Panc1 (cell line): ENCODE results near the gene SPA17. TPM values are rescaled to one million over a fixed set of nuclear protein-coding genes. Genes with fewer than 3 reads are reported as not detected.

ENCODE experiments used
- ATAC-seq: fragments of 200-7000 bp; cut with Tn5 transposase; 2 replicates; pipeline ENCODE4 v1.9.1; 2020; ENCODE audit warnings: mild to moderate bottlenecking, moderate library complexity
- BruUV-seq: library from RNA; stranded (reverse); fragments of 400-500 nt; replicated peaks from 2 replicates; lab custom pipeline; 2021; lab: Mats Ljungman, UMichigan
- CTCF ChIA-PET: fragments of 300-600 bp; sonication (Branson Sonifier 250); formaldehyde crosslinking; loops from one replicate; lab custom pipeline; 2022; ENCODE audit warnings: antibody characterized with exemption; lab: Charles Lee
- POLR2A ChIA-PET: fragments of 300-600 bp; sonication (Branson Sonifier 250); formaldehyde crosslinking; loops from one replicate; lab custom pipeline; 2022; ENCODE audit warnings: antibody characterized with exemption; lab: Charles Lee
- DNase-seq: peaks from one replicate; pipeline ENCODE4 v3.0.0-alpha.2; 2010; ENCODE audit warnings: low read depth, low spot score
- H3K27ac ChIP-seq: 2 replicates; pipeline ENCODE4 v1.5.1; 2011; ENCODE audit warnings: mild to moderate bottlenecking, low read length, inconsistent platforms
- H3K27me3 ChIP-seq: fragments of 200-500 bp; sonication (Bioruptor generic); 2 replicates; pipeline ENCODE4 v1.6.0; 2014; ENCODE audit warnings: low read length, inconsistent platforms; ENCODE audit not compliant: control insufficient read depth, insufficient read depth
- H3K36me3 ChIP-seq: fragments of 200-500 bp; sonication (Bioruptor generic); 2 replicates; pipeline ENCODE4 v1.5.1; 2014; ENCODE audit warnings: inconsistent platforms, mild to moderate bottlenecking, low read length, moderate library complexity; ENCODE audit not compliant: control insufficient read depth, insufficient read depth
- H3K4me1 ChIP-seq: 2 replicates; pipeline ENCODE4 v1.5.1; 2011; ENCODE audit warnings: inconsistent platforms, mild to moderate bottlenecking, low read length, moderate library complexity; ENCODE audit not compliant: control insufficient read depth, insufficient read depth
- H3K4me3 ChIP-seq, 2 experiments: 2 replicates each; pipeline ENCODE4 v1.5.1; 2011 to 2012; ENCODE audit warnings: low read depth in 2 of 2, low read length in 2 of 2, mild to moderate bottlenecking in 2 of 2, inconsistent platforms in 1 of 2, moderate library complexity in 1 of 2
- H3K9me3 ChIP-seq: fragments of 200-500 bp; sonication (Bioruptor generic); 2 replicates; pipeline ENCODE4 v1.5.1; 2014; ENCODE audit warnings: low read depth, mild to moderate bottlenecking, inconsistent platforms, low read length, moderate library complexity; ENCODE audit not compliant: control insufficient read depth, insufficient read depth
- CTCF ChIP-seq: fragments of 450-650 bp; IDR thresholded peaks from 2 replicates; pipeline ENCODE4 v1.5.1; 2017; ENCODE audit warnings: mild to moderate bottlenecking
- POLR2AphosphoS5 ChIP-seq: IDR thresholded peaks from 2 replicates; pipeline ENCODE4 v1.6.1; 2012; ENCODE audit warnings: mild to moderate bottlenecking, low read depth, low read length, moderate library complexity
- REST ChIP-seq, 2 experiments: IDR thresholded peaks; 2 replicates each; pipeline ENCODE4 v1.6.1; 2011 to 2012; ENCODE audit warnings: low read depth in 2 of 2, control low read depth in 1 of 2, low read length in 1 of 2, mild to moderate bottlenecking in 1 of 2, moderate library complexity in 1 of 2; ENCODE audit not compliant: insufficient read depth in 1 of 2
- SIN3A ChIP-seq: IDR thresholded peaks from 2 replicates; pipeline ENCODE4 v1.6.1; 2012; ENCODE audit warnings: low read depth, mild to moderate bottlenecking, low read length, moderate library complexity, borderline replicate concordance; ENCODE audit not compliant: insufficient read depth
- TCF7L2 ChIP-seq: IDR thresholded peaks from 2 replicates; pipeline ENCODE4 v1.6.1; 2011; ENCODE audit warnings: mild to moderate bottlenecking, low read depth, low read length, inconsistent platforms
- in situ Hi-C: cut with HindIII; loops from 2 replicates; pipeline ENCODE4 v1.10.0; 2016; ENCODE audit warnings: low sequenced_read_pairs, low pct_unique_long_range_greater_than_20kb
- intact Hi-C: fragments of 100-400 bp; cut with micrococcal nuclease; formaldehyde crosslinking; loops from one replicate; pipeline ENCODE4 v1.10.0; 2022; ENCODE audit not compliant: unreplicated experiment
- total RNA-seq: library from RNA; stranded (reverse); gene quantifications from one replicate; pipeline ENCODE4 v1.2.1, GENCODE V29; 2021; ENCODE audit not compliant: unreplicated experiment

The SPA17 gene
- total RNA-seq, 1 experiment from 2014 or later = 10.1 TPM

GRCh38 chr11:124640666-124641065 lies 33.0 kb upstream of the SPA17 start:
- Histone ChIP-seq H3K27ac (no peak overlapping the region), H3K36me3 (0 out of 2 replicates have a peak, but pooled peaks cover 4% of the 10 kb centered on the region), H3K27me3 (no peaks in the 10 kb centered on the region), H3K9me3 (no peaks in the 10 kb centered on the region), H3K4me1 (no peaks in the 10 kb centered on the region), H3K4me3 (no peak overlapping the region)
- no peak for TF ChIP-seq CTCF
- no peak for TF ChIP-seq REST (IDR thresholded peaks at IDR 0.05; ENCODE audit: insufficient read depth in 1 of 2, low read depth in 2 of 2, low read length in 1 of 2)
- TF ChIP-seq TCF7L2 = no peak
- no peak for TF ChIP-seq POLR2AphosphoS5
- TF ChIP-seq SIN3A = no peak
- DNase-seq (no peak), ATAC-seq (no peak)
- BruUV-seq = no TSS peak
- CTCF ChIA-PET = no interaction called here
- in situ Hi-C loops (no loop called here), intact Hi-C loops (no loop called here)
- POLR2A ChIA-PET = no interaction called here

- in situ Hi-C loops = no loop called here
- no peak overlapping the region for H3K4me3 ChIP-seq
- no peak for TF ChIP-seq CTCF
- no peak for TF ChIP-seq SIN3A
- no peak for TF ChIP-seq POLR2AphosphoS5
- TF ChIP-seq REST (IDR thresholded peaks at IDR 0.05; ENCODE audit: insufficient read depth in 1 of 2, low read depth in 2 of 2, low read length in 1 of 2) = no peak
- no peak for TF ChIP-seq TCF7L2
- CTCF ChIA-PET = no interaction called here
- no peak for DNase-seq
- H3K4me1 ChIP-seq = no peaks in the 10 kb centered on the region
- no peaks in the 10 kb centered on the region for H3K27me3 ChIP-seq
- H3K36me3 ChIP-seq = 0 out of 2 replicates have a peak, but pooled peaks cover 2% of the 10 kb centered on the region
- no TSS peak for BruUV-seq
- POLR2A ChIA-PET = no interaction called here
- no peaks in the 10 kb centered on the region for H3K9me3 ChIP-seq
- intact Hi-C loops = no loop called here
- no peak for ATAC-seq
- no peak overlapping the region for H3K27ac ChIP-seq
These were observed 31.1 kb upstream of the SPA17 start for GRCh38 chr11:124642628-124643027.
